Activated CD4-positive, alpha-beta T cell treated with anti-CD3 and anti-CD28 coated beads for 36 hours (primary cell): Measurements from ENCODE around the gene KCP. TPM values are rescaled to one million over a fixed set of nuclear protein-coding genes. Genes with fewer than 3 reads are reported as not detected.
A peak's percentile ranks its signal among the peaks of the same experiment; 100 is the strongest.

Experiments
- ATAC-seq: fragments of 200-7000 bp; cut with Tn5 transposase; one replicate; pipeline ENCODE4 v1.10.0; 2021; ENCODE audit warnings: mild to moderate bottlenecking, moderate library complexity
- CTCF ChIA-PET: fragments of 350-600 bp; sonication (Branson Sonifier 250); formaldehyde crosslinking; loops from one replicate; lab custom pipeline; 2021; ENCODE audit warnings: antibody characterized with exemption; lab: Charles Lee
- POLR2A ChIA-PET: fragments of 350-600 bp; sonication (Branson Sonifier 250); formaldehyde crosslinking; loops from one replicate; lab custom pipeline; 2021; ENCODE audit warnings: antibody characterized with exemption, inconsistent platforms; lab: Charles Lee
- DNase-seq: peaks from one replicate; pipeline ENCODE4 v3.0.0-alpha.2; 2020
- H3K27ac Mint-ChIP-seq: one replicate; pipeline ENCODE4 v1.8.0; 2021; ENCODE audit warnings: mixed read lengths
- H3K27me3 Mint-ChIP-seq: one replicate; pipeline ENCODE4 v1.8.0; 2021; ENCODE audit warnings: mixed read lengths
- H3K36me3 Mint-ChIP-seq: one replicate; pipeline ENCODE4 v1.8.0; 2021; ENCODE audit warnings: low read depth, mixed read lengths
- H3K4me1 Mint-ChIP-seq: one replicate; pipeline ENCODE4 v1.8.0; 2021; ENCODE audit warnings: mixed read lengths
- H3K4me3 Mint-ChIP-seq: one replicate; pipeline ENCODE4 v1.8.0; 2021; ENCODE audit warnings: mild to moderate bottlenecking, moderate library complexity, mixed read lengths
- H3K9me3 Mint-ChIP-seq: one replicate; pipeline ENCODE4 v1.8.0; 2021; ENCODE audit warnings: low read depth, mixed read lengths
- intact Hi-C, 2 experiments: fragments of 100-400 bp; cut with DNase I in 1 of 2; cut with micrococcal nuclease in 1 of 2; formaldehyde crosslinking; loops; one replicate each; pipeline versions ENCODE4 v1.14.2 to v1.15.1; 2022 to 2024; cut with DNase I, micrococcal nuclease
- total RNA-seq, 2 experiments: library from RNA; stranded (reverse); gene quantifications; one replicate each; pipeline ENCODE4 v1.2.3, GENCODE V29; 2021

The KCP gene
- total RNA-seq, 2 experiments from 2014 or later: not detected

GRCh38 chr7:128865996-128866877 is 44.3 kb downstream of the KCP start:
- Mint-ChIP-seq H3K36me3 (peaks cover 8% of the 10 kb centered on the region), H3K4me3 (no peak overlapping the region), H3K9me3 (no peaks in the 10 kb centered on the region), H3K27ac (no peak overlapping the region), H3K27me3 (peaks cover 2% of the 10 kb centered on the region), H3K4me1 (peaks cover 18% of the 10 kb centered on the region)
- intact Hi-C loops: loop anchor here in 1 of 2 experiments (10.0 kb wide), 2 partner anchors 71 to 331 kb away; partner anchors contain the start of gene CCDC136
- CTCF ChIA-PET: interaction anchor here (0.5 to 1.1 kb wide), 6 partner anchors 12 to 502 kb away, joined by 3 to 5 read pairs (median 4); no protein-coding TSS in a partner anchor
- no peak for ATAC-seq
- no peak for DNase-seq
- POLR2A ChIA-PET: interaction anchor here (0.6 kb wide), 1 partner anchor 42 kb away, joined by 3 read pairs; no protein-coding TSS in a partner anchor

GRCh38 chr7:128865303-128865702 is 45.2 kb downstream of the KCP start:
- POLR2A ChIA-PET: interaction anchor here (0.6 kb wide), 1 partner anchor 43 kb away, joined by 3 read pairs; no protein-coding TSS in a partner anchor
- no peaks in the 10 kb centered on the region for H3K9me3 Mint-ChIP-seq
- no peak for DNase-seq
- H3K4me1 Mint-ChIP-seq: peaks cover 17% of the 10 kb centered on the region
- intact Hi-C loops: loop anchor here in 1 of 2 experiments (10.0 kb wide), 2 partner anchors 71 to 331 kb away; partner anchors contain the start of gene CCDC136
- peaks cover 1% of the 10 kb centered on the region for H3K27me3 Mint-ChIP-seq
- no peak overlapping the region for H3K27ac Mint-ChIP-seq
- CTCF ChIA-PET: interaction anchor here (0.5 to 0.6 kb wide), 2 partner anchors 17 to 190 kb away, joined by 3 to 5 read pairs; no protein-coding TSS in a partner anchor
- no peak for ATAC-seq
- H3K4me3 Mint-ChIP-seq: no peak overlapping the region
- H3K36me3 Mint-ChIP-seq: peaks cover 8% of the 10 kb centered on the region

- H3K9me3 Mint-ChIP-seq: no peaks in the 10 kb centered on the region
- peak overlapping the region; percentile 77 for H3K4me3 Mint-ChIP-seq
- POLR2A ChIA-PET: interaction anchor here (0.7 to 0.9 kb wide), 2 partner anchors 20 to 72 kb away, joined by 3 read pairs; partner anchors contain the start of gene CCDC136
- H3K27me3 Mint-ChIP-seq: no peaks in the 10 kb centered on the region
- intact Hi-C loops: loop anchor here (1.0 to 10.0 kb wide), 7 partner anchors 20 to 575 kb away; partner anchors contain the start of genes CALU (in 1 of the 2) and CCDC136 (in 1 of the 2)
- H3K4me1 Mint-ChIP-seq: peaks cover 13% of the 10 kb centered on the region
- DNase-seq: peak; percentile 72
- peak overlapping the region; percentile 90 for H3K27ac Mint-ChIP-seq
- H3K36me3 Mint-ChIP-seq: peaks cover 8% of the 10 kb centered on the region
- CTCF ChIA-PET: interaction anchor here (0.7 to 5.3 kb wide), 14 partner anchors 10 to 387 kb away, joined by 3 to 49 read pairs (median 3); partner anchors contain the start of gene METTL2B
- peak; percentile 48 for ATAC-seq
Measured at GRCh38 chr7:128863433-128863989, 47.0 kb downstream of the KCP start.

- H3K27ac Mint-ChIP-seq: peak within 1 kb of the TSS; percentile 90
- CTCF ChIA-PET: interaction anchor here (0.6 to 5.3 kb wide), 23 partner anchors 10 to 580 kb away, joined by 3 to 49 read pairs (median 3); partner anchors contain the start of gene METTL2B
- ATAC-seq (peak; percentile 91), DNase-seq (peak; percentile 100)
- intact Hi-C loops: loop anchor here (1.0 to 10.0 kb wide), 15 partner anchors 20 to 576 kb away; partner anchors contain the start of genes CALU (in 2 of the 2), CCDC136 (in 2 of the 2), HILPDA (in 1 of the 2) and METTL2B (in 1 of the 2)
- POLR2A ChIA-PET: interaction anchor here (0.6 to 0.9 kb wide), 6 partner anchors 21 to 519 kb away, joined by 3 read pairs; partner anchors contain the start of gene CCDC136
- H3K36me3 Mint-ChIP-seq: peaks cover 8% of the 10 kb centered on the region
- H3K4me3 Mint-ChIP-seq: peak within 1 kb of the TSS; percentile 77
- H3K27me3 Mint-ChIP-seq: no peaks in the 10 kb centered on the region
- peaks cover 13% of the 10 kb centered on the region for H3K4me1 Mint-ChIP-seq
- H3K9me3 Mint-ChIP-seq: no peaks in the 10 kb centered on the region
Measured at GRCh38 chr7:128862571-128863432, 47.7 kb downstream of the KCP start, which contains the start of gene ATP6V1F. TSS of gene ATP6V1F (plus strand) at chr7:128862856. CDS start at chr7:128862905, 49 bp downstream.

GRCh38 chr7:128861957-128862570 is 48.4 kb downstream of the KCP start:
- Mint-ChIP-seq H3K27me3 (no peaks in the 10 kb centered on the region), H3K9me3 (no peaks in the 10 kb centered on the region), H3K4me3 (peak overlapping the region; percentile 77), H3K36me3 (peaks cover 8% of the 10 kb centered on the region), H3K27ac (peak overlapping the region; percentile 76), H3K4me1 (peaks cover 13% of the 10 kb centered on the region)
- ChIA-PET POLR2A (interaction anchor here (0.7 kb wide), 2 partner anchors 29 to 519 kb away, joined by 3 read pairs; no protein-coding TSS in a partner anchor), CTCF (interaction anchor here (0.6 to 5.3 kb wide), 16 partner anchors 13 to 1794 kb away, joined by 3 to 49 read pairs (median 4); no protein-coding TSS in a partner anchor)
- ATAC-seq: no peak
- intact Hi-C loops: loop anchor here (1.0 to 10.0 kb wide), 15 partner anchors 21 to 577 kb away; partner anchors contain the start of genes CALU (in 2 of the 2), CCDC136 (in 2 of the 2), HILPDA (in 1 of the 2) and METTL2B (in 1 of the 2)
- no peak for DNase-seq

- ChIA-PET POLR2A (interaction anchor here (0.6 to 1.0 kb wide), 2 partner anchors 14 to 280 kb away, joined by 3 read pairs; no protein-coding TSS in a partner anchor), CTCF (interaction anchor here (1.0 to 5.3 kb wide), 5 partner anchors 9 to 231 kb away, joined by 3 to 49 read pairs (median 5); no protein-coding TSS in a partner anchor)
- peak; percentile 24 for DNase-seq
- ATAC-seq: no peak
- H3K4me3 Mint-ChIP-seq: no peak overlapping the region
- no peaks in the 10 kb centered on the region for H3K9me3 Mint-ChIP-seq
- peaks cover 3% of the 10 kb centered on the region for H3K36me3 Mint-ChIP-seq
- intact Hi-C loops: loop anchor here in 1 of 2 experiments (10.0 kb wide), 2 partner anchors 66 to 326 kb away; partner anchors contain the start of gene CCDC136
- H3K27ac Mint-ChIP-seq: peak overlapping the region; percentile 17
- H3K27me3 Mint-ChIP-seq: no peaks in the 10 kb centered on the region
- peaks cover 13% of the 10 kb centered on the region for H3K4me1 Mint-ChIP-seq
Measured at GRCh38 chr7:128860158-128861073, 50.1 kb downstream of the KCP start.

- no peaks in the 10 kb centered on the region for H3K27me3 Mint-ChIP-seq
- no peak overlapping the region for H3K27ac Mint-ChIP-seq
- POLR2A ChIA-PET: interaction anchor here (0.6 to 1.0 kb wide), 2 partner anchors 15 to 281 kb away, joined by 3 read pairs; no protein-coding TSS in a partner anchor
- H3K4me3 Mint-ChIP-seq: no peak overlapping the region
- H3K9me3 Mint-ChIP-seq: no peaks in the 10 kb centered on the region
- CTCF ChIA-PET: interaction anchor here (1.0 to 5.3 kb wide), 4 partner anchors 10 to 41 kb away, joined by 3 to 49 read pairs (median 4); no protein-coding TSS in a partner anchor
- intact Hi-C loops: loop anchor here in 1 of 2 experiments (10.0 kb wide), 2 partner anchors 65 to 325 kb away; partner anchors contain the start of gene CCDC136
- no peaks in the 10 kb centered on the region for H3K36me3 Mint-ChIP-seq
- peaks cover 9% of the 10 kb centered on the region for H3K4me1 Mint-ChIP-seq
- DNase-seq (no peak), ATAC-seq (no peak)
Measured at GRCh38 chr7:128859232-128860157, 51.0 kb downstream of the KCP start.
